EH (cell line): ENCODE results near the gene SLC4A2.
A peak's percentile ranks its signal among the peaks of the same experiment; 100 is the strongest.

Experiments
- DNase-seq: peaks from one replicate; pipeline ENCODE4 v3.0.0-alpha.2; 2015; ENCODE audit warnings: low read depth

SLC4A2 gene

GRCh38 chr7:151115836-151116418 is 56.5 kb downstream of the SLC4A2 start:
- DNase-seq: no peak

GRCh38 chr7:151116603-151117440 is 57.4 kb downstream of the SLC4A2 start:
- DNase-seq: no peak

GRCh38 chr7:151117565-151117964 is 58.2 kb downstream of the SLC4A2 start:
- no peak for DNase-seq

GRCh38 chr7:151118108-151119054 is 59.0 kb downstream of the SLC4A2 start:
- DNase-seq: no peak

GRCh38 chr7:151119055-151119415 is 59.6 kb downstream of the SLC4A2 start:
- no peak for DNase-seq

GRCh38 chr7:151119902-151120301 is 60.5 kb downstream of the SLC4A2 start:
- no peak for DNase-seq

- no peak for DNase-seq
Observed at GRCh38 chr7:151120896-151121295, 61.5 kb downstream of the SLC4A2 start.

- no peak for DNase-seq
Observed at GRCh38 chr7:151121380-151122170, 62.2 kb downstream of the SLC4A2 start.

GRCh38 chr7:151122276-151122675 is 62.9 kb downstream of the SLC4A2 start:
- DNase-seq: no peak

GRCh38 chr7:151122796-151123157 is 63.4 kb downstream of the SLC4A2 start:
- DNase-seq: no peak

GRCh38 chr7:151123158-151123821 is 63.9 kb downstream of the SLC4A2 start:
- no peak for DNase-seq

GRCh38 chr7:151123822-151124464 is 64.6 kb downstream of the SLC4A2 start:
- DNase-seq: peak; percentile 84

- DNase-seq: no peak
Observed at GRCh38 chr7:151124481-151124880, 65.1 kb downstream of the SLC4A2 start.

GRCh38 chr7:151124899-151125399 is 65.6 kb downstream of the SLC4A2 start:
- DNase-seq: no peak

GRCh38 chr7:151125470-151125845 is 66.1 kb downstream of the SLC4A2 start:
- peak; percentile 17 for DNase-seq

- DNase-seq: no peak
Observed at GRCh38 chr7:151125846-151126481, 66.6 kb downstream of the SLC4A2 start.
